ENCODE results near the gene PPP1R3C.

Gene PPP1R3C

GRCh38 chr10:91632671-91633550 lies at the start of gene PPP1R3C:
Gene PPP1R3C, minus strand, starts transcription at chr10:91633071. Its CDS starts 102 bp downstream, at chr10:91632969.
- DNase-seq (ENCODE audit: low read depth): no peak
- no peak for TF ChIP-seq CTCF (IDR thresholded peaks at IDR 0.05; ENCODE audit: control insufficient read depth, extremely low read depth, insufficient read depth)
- H3K4me3 ChIP-seq (ENCODE audit: low read depth, low read length): no peak within 1 kb of the TSS

DNA sequence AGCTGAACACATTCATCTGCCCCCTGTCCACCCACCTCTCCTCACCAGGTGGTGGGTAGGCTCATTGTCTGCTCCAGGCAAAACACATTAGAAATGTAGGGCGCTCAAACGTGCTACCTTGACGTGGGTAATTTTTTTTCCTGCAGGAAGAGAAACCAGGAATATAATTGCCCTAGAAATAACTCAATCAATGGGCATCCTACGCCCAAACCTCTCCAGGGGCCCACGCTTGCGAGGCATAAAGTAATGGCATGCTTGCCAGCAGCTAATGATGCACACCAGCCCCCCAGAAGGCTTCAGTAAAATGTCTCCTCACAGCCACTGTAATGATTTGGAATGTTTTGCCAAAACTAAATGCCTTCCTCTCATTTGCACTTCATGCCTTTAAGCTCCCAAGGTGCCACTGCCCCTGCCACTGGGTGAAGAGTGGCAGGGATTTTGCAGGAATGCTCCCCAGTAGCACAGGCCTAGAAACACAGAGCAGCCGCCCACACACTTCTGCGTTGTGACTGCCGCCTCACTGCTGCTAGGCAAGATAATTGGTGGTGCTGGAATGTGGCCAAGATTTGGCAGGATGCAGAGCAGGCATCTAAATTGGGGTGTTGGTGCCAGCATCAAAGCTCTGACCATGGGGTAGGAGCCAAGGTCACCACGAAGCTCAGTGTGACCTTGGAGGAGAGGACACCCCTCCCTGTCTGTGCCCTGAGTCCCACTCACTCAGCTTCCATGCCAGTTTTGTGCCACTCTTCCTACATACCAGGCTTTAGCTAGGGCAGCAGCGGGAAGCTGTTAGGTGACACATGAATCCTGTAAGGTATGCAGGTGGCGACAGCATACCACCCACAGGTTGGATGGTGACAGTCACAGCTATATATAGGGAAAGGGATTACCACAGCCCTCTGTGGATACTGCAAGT lies 48.7 kb upstream of the PPP1R3C start:
- TF ChIP-seq CTCF (IDR thresholded peaks at IDR 0.05; ENCODE audit: control insufficient read depth, extremely low read depth, insufficient read depth): no peak
- H3K4me3 ChIP-seq (ENCODE audit: low read depth, low read length): no peak overlapping the region
- DNase-seq (ENCODE audit: low read depth): no peak

DNA sequence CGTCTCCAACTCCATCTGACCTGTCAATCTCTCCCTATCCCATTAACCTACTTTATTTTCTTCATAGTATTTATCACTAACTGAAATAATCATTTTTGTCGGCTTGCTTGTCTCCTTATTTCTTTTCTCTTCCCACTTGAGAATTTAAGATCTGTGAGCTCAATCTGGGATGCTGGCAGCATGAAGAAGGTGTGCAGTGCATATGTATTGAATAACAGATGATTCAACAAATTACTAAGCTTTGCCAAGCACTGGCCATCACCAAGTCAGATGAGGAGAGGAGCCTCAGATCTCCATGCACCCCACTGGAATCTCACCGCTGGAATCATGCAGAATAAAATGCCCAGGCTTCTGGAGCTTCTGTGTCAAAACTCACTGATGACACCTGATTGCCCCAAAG lies 47.6 kb upstream of the PPP1R3C start:
- no peak for TF ChIP-seq CTCF (IDR thresholded peaks at IDR 0.05; ENCODE audit: control insufficient read depth, extremely low read depth, insufficient read depth)
- no peak overlapping the region for H3K4me3 ChIP-seq (ENCODE audit: low read depth, low read length)
- DNase-seq (ENCODE audit: low read depth): no peak

- no peak overlapping the region for H3K4me3 ChIP-seq (ENCODE audit: low read depth, low read length)
- TF ChIP-seq CTCF (IDR thresholded peaks at IDR 0.05; ENCODE audit: control insufficient read depth, extremely low read depth, insufficient read depth): no peak
- DNase-seq (ENCODE audit: low read depth): no peak
These were observed 46.4 kb upstream of the PPP1R3C start for GRCh38 chr10:91679296-91679695.

- no peak for DNase-seq (ENCODE audit: low read depth)
- no peak overlapping the region for H3K4me3 ChIP-seq (ENCODE audit: low read depth, low read length)
- no peak for TF ChIP-seq CTCF (IDR thresholded peaks at IDR 0.05; ENCODE audit: control insufficient read depth, extremely low read depth, insufficient read depth)
These were observed 45.0 kb upstream of the PPP1R3C start for GRCh38 chr10:91677911-91678310.

DNA sequence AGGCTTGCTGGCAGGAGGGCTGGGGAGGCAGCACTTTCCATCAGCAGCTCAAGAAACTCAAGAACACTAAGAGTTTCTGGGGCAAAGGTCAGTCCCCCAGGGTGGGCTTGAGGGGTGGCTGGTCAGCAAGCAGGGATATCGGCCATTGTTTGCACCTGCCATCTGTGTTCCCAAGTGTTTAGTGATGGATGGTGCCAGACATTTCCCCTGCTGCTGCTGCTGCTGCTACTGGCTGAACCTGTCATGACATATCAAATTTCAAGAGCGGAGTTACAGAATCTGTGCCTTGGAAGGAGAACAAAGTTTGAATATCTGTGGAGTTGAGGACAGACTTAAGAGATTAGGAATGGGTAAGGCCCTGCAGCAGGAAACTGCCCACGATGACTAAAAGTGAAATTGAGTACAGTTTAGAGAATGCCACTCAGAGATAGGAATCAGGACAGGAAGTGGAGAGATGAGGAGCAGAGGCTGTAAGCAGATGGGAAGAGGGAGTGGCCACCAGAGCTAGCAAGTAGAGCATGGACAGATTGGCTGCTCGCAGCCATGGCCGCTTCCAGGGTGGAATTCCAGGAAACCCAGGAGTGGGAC lies 39.2 kb upstream of the PPP1R3C start:
- DNase-seq (ENCODE audit: low read depth): no peak
- no peak overlapping the region for H3K4me3 ChIP-seq (ENCODE audit: low read depth, low read length)
- TF ChIP-seq CTCF (IDR thresholded peaks at IDR 0.05; ENCODE audit: control insufficient read depth, extremely low read depth, insufficient read depth): no peak

Measured in LNCaP clone FGC (cell line).